ENCODE data around the gene CLDN22. TPM values are rescaled to one million over a fixed set of nuclear protein-coding genes. Genes with fewer than 3 reads are reported as not detected.
"Not testable (repeated sequence)": the region's sequence is repeated elsewhere in the genome, so short reads cannot be mapped to it uniquely, and the experiment has no call there.

CLDN22 gene
- total and polyA plus RNA-seq, 2 donors, result not detected

GRCh38 chr4:183324056-183324455 is 4.0 kb upstream of the CLDN22 start:
- H3K4me3 ChIP-seq (ENCODE audit: low read depth, low read length); H3K4me1 ChIP-seq (ENCODE audit: insufficient read depth); H3K36me3 ChIP-seq (ENCODE audit: insufficient read depth); H3K27ac ChIP-seq (ENCODE audit: low read depth); DNase-seq (ENCODE audit: extremely low spot score): not testable (repeated sequence)
- 92% methylated on average over 11 of the region's 11 CpGs for WGBS

GRCh38 chr4:183323295-183323694 is 3.2 kb upstream of the CLDN22 start:
- H3K4me1 ChIP-seq (ENCODE audit: insufficient read depth), result no peaks in the 10 kb centered on the region
- no peak for DNase-seq (ENCODE audit: extremely low spot score)
- H3K4me3 ChIP-seq (ENCODE audit: low read depth, low read length), result no peak overlapping the region
- 93% methylated on average over 6 of the region's 6 CpGs for WGBS
- H3K27ac ChIP-seq (ENCODE audit: low read depth), result no peak overlapping the region
- peaks cover 3% of the 10 kb centered on the region for H3K36me3 ChIP-seq (ENCODE audit: insufficient read depth)

GRCh38 chr4:183322326-183322725 is 2.2 kb upstream of the CLDN22 start, which contains the start of gene CLDN24:
Gene CLDN24 (minus strand): TSS chr4:183322426. CDS start chr4:183322426, 0 bp downstream.
- H3K4me3 ChIP-seq (ENCODE audit: low read depth, low read length), result no peak within 1 kb of the TSS

GRCh38 chr4:183321516-183321915 is 1.4 kb upstream of the CLDN22 start:
- Histone ChIP-seq H3K27ac (ENCODE audit: low read depth) (no peak overlapping the region), H3K36me3 (ENCODE audit: insufficient read depth) (peaks cover 3% of the 10 kb centered on the region), H3K4me3 (ENCODE audit: low read depth, low read length) (no peak overlapping the region), H3K4me1 (ENCODE audit: insufficient read depth) (no peaks in the 10 kb centered on the region)
- no peak for DNase-seq (ENCODE audit: extremely low spot score)
- 93% methylated on average over 5 of the region's 5 CpGs for WGBS

More at GRCh38 chr4:183322326-183322725, 2.2 kb upstream of the CLDN22 start, which contains the start of gene CLDN24:
- H3K27ac ChIP-seq (ENCODE audit: low read depth), result no peak within 1 kb of the TSS
- DNase-seq (ENCODE audit: extremely low spot score), result no peak
- H3K36me3 ChIP-seq (ENCODE audit: insufficient read depth), result peaks cover 3% of the 10 kb centered on the region
- no peaks in the 10 kb centered on the region for H3K4me1 ChIP-seq (ENCODE audit: insufficient read depth)
- WGBS, result 95% methylated on average over 5 of the region's 5 CpGs

DNA sequence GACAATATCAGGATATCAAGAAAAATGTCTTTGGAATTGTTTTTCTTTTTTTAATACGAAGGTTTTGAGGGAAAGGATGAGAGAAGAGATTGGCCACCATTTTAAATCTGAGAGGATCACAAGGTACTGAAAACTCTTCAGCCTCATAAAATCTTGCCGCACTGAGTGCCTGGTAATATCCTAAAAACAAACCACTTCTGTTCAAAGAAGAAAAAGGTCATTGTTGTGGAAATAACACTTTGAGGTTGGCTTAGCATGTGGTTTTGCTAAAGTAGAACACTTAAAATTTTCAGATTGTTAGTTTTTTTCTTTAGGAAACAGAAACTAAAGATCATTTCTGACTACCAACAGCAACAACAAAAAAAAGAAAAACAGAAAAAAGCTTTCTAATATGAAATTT is 1.0 kb upstream of the CLDN22 start:
- no peak overlapping the region for H3K27ac ChIP-seq (ENCODE audit: low read depth)
- H3K4me1 ChIP-seq (ENCODE audit: insufficient read depth), result no peaks in the 10 kb centered on the region
- no peak for DNase-seq (ENCODE audit: extremely low spot score)
- WGBS, result 75% methylated on average over 2 of the region's 2 CpGs
- H3K4me3 ChIP-seq (ENCODE audit: low read depth, low read length), result no peak overlapping the region
- H3K36me3 ChIP-seq (ENCODE audit: insufficient read depth), result peaks cover 3% of the 10 kb centered on the region

GRCh38 chr4:183318656-183319055 is 1.4 kb downstream of the CLDN22 start:
- WGBS, result 83% methylated on average over 10 of the region's 10 CpGs
- Histone ChIP-seq H3K4me1 (ENCODE audit: insufficient read depth) (no peaks in the 10 kb centered on the region), H3K4me3 (ENCODE audit: low read depth, low read length) (no peak overlapping the region), H3K27ac (ENCODE audit: low read depth) (no peak overlapping the region), H3K36me3 (ENCODE audit: insufficient read depth) (peaks cover 3% of the 10 kb centered on the region)
- no peak for DNase-seq (ENCODE audit: extremely low spot score)

- H3K4me3 ChIP-seq (ENCODE audit: low read depth, low read length), result no peak overlapping the region
- no peak overlapping the region for H3K27ac ChIP-seq (ENCODE audit: low read depth)
- WGBS, result 90% methylated on average over 9 of the region's 9 CpGs
- no peak for DNase-seq (ENCODE audit: extremely low spot score)
- H3K4me1 ChIP-seq (ENCODE audit: insufficient read depth), result no peaks in the 10 kb centered on the region
- peaks cover 3% of the 10 kb centered on the region for H3K36me3 ChIP-seq (ENCODE audit: insufficient read depth)
These were observed 5.3 kb downstream of the CLDN22 start for GRCh38 chr4:183314806-183315205.

GRCh38 chr4:183314336-183314735 is 5.7 kb downstream of the CLDN22 start:
- Histone ChIP-seq H3K4me3 (ENCODE audit: low read depth, low read length) (no peak overlapping the region), H3K36me3 (ENCODE audit: insufficient read depth) (peaks cover 3% of the 10 kb centered on the region), H3K4me1 (ENCODE audit: insufficient read depth) (no peaks in the 10 kb centered on the region), H3K27ac (ENCODE audit: low read depth) (no peak overlapping the region)
- no peak for DNase-seq (ENCODE audit: extremely low spot score)
- WGBS, result 95% methylated on average over 15 of the region's 15 CpGs

GRCh38 chr4:183312841-183313240 is 7.2 kb downstream of the CLDN22 start:
- no peak overlapping the region for H3K4me3 ChIP-seq (ENCODE audit: low read depth, low read length)
- no peak for DNase-seq (ENCODE audit: extremely low spot score)
- no peak overlapping the region for H3K27ac ChIP-seq (ENCODE audit: low read depth)
- no peaks in the 10 kb centered on the region for H3K4me1 ChIP-seq (ENCODE audit: insufficient read depth)
- H3K36me3 ChIP-seq (ENCODE audit: insufficient read depth), result no peaks in the 10 kb centered on the region
- WGBS, result 97% methylated on average over 5 of the region's 5 CpGs

GRCh38 chr4:183306811-183307210 is 13.3 kb downstream of the CLDN22 start:
- 87% methylated on average over 3 of the region's 3 CpGs for WGBS
- Histone ChIP-seq H3K4me1 (ENCODE audit: insufficient read depth) (no peaks in the 10 kb centered on the region), H3K4me3 (ENCODE audit: low read depth, low read length) (no peak overlapping the region), H3K27ac (ENCODE audit: low read depth) (no peak overlapping the region), H3K36me3 (ENCODE audit: insufficient read depth) (no peaks in the 10 kb centered on the region)
- DNase-seq (ENCODE audit: extremely low spot score), result no peak

- Histone ChIP-seq H3K36me3 (ENCODE audit: insufficient read depth) (no peaks in the 10 kb centered on the region), H3K27ac (ENCODE audit: low read depth) (no peak overlapping the region), H3K4me1 (ENCODE audit: insufficient read depth) (no peaks in the 10 kb centered on the region), H3K4me3 (ENCODE audit: low read depth, low read length) (no peak overlapping the region)
- no peak for DNase-seq (ENCODE audit: extremely low spot score)
- WGBS, result 96% methylated on average over 2 of the region's 2 CpGs
These were observed 15.5 kb downstream of the CLDN22 start for GRCh38 chr4:183304538-183304937.

DNA sequence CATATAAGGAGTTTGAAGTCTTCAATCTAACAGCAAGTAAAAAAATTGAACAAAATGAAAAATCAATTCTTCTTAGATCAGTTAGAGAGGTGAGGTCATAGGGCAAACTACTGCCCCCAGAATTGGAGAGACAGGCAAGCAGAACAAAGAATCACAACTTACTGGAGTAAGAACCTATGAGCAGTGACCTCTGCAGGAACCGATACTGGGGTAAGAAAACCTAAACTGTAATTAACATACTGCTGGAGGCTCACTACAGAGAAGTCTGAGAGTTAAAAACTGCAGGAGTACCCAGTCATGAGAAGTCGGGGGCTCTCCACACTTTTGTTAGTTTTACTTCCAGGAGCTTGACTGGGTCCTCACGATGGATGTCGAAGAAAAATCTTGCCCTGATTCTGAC is 16.0 kb downstream of the CLDN22 start:
- 97% methylated on average over 4 of the region's 4 CpGs for WGBS
- H3K4me1 ChIP-seq (ENCODE audit: insufficient read depth), result no peaks in the 10 kb centered on the region

DNA sequence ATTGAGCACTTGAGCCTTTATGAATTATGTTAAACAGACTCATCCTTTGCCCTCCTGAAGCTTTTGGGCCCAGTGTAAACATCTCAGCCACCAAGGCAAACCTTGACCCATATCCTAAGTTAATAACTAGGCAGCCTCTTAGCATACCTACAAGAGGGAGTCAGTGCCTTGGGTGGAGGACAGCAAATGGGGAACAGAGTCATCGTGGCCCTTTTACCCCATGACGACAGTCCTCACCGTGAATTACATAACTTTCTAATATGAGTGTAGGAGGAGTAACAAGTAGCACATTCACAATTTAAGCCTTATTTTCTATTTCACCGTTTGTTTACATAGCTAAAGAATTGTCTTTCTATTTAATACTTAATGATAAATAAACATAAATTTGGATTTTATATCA is 16.8 kb downstream of the CLDN22 start:
- Histone ChIP-seq H3K4me1 (ENCODE audit: insufficient read depth) (no peaks in the 10 kb centered on the region), H3K27ac (ENCODE audit: low read depth) (no peak overlapping the region), H3K36me3 (ENCODE audit: insufficient read depth) (no peaks in the 10 kb centered on the region), H3K4me3 (ENCODE audit: low read depth, low read length) (no peak overlapping the region)
- WGBS, result 91% methylated on average over 4 of the region's 4 CpGs
- DNase-seq (ENCODE audit: extremely low spot score), result no peak

More for the DNA sequence above, 16.0 kb downstream of the CLDN22 start:
- H3K4me3 ChIP-seq (ENCODE audit: low read depth, low read length), result no peak overlapping the region
- H3K36me3 ChIP-seq (ENCODE audit: insufficient read depth), result no peaks in the 10 kb centered on the region
- DNase-seq (ENCODE audit: extremely low spot score), result no peak
- H3K27ac ChIP-seq (ENCODE audit: low read depth), result no peak overlapping the region

GRCh38 chr4:183300655-183301054 is 19.4 kb downstream of the CLDN22 start:
- Histone ChIP-seq H3K36me3 (ENCODE audit: insufficient read depth) (no peaks in the 10 kb centered on the region), H3K4me1 (ENCODE audit: insufficient read depth) (no peaks in the 10 kb centered on the region), H3K27ac (ENCODE audit: low read depth) (no peak overlapping the region), H3K4me3 (ENCODE audit: low read depth, low read length) (no peak overlapping the region)
- DNase-seq (ENCODE audit: extremely low spot score), result no peak
- 76% methylated on average over 5 of the region's 5 CpGs for WGBS

DNA sequence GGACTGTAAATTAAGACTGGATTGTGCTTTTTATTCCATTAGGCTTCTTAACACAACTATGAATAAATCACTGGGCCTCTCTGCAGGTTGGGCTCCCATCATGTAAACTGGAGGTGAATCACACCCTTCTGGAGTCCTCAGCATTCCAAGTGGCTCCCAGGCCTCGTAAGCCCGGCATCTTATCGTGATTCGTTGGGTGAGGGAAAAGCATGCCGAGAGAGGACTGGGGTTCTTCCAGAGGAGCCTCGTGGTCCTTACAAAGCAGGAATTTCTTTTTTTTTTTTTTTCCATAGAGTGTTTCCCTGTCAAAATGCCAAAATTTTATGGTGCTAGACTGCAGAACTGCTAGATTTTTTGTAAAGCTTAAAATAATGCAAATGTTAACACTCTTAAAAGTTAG is 20.0 kb downstream of the CLDN22 start:
- 43% methylated on average over 6 of the region's 6 CpGs for WGBS
- Histone ChIP-seq H3K4me3 (ENCODE audit: low read depth, low read length) (no peak overlapping the region), H3K4me1 (ENCODE audit: insufficient read depth) (no peaks in the 10 kb centered on the region), H3K36me3 (ENCODE audit: insufficient read depth) (no peaks in the 10 kb centered on the region), H3K27ac (ENCODE audit: low read depth) (no peak overlapping the region)
- no peak for DNase-seq (ENCODE audit: extremely low spot score)
